GM18867 (cell line): Measurements from ENCODE around the gene ADD3.

Source experiments
- ATAC-seq: cut with Tn5 transposase; IDR thresholded peaks from one replicate; pipeline ENCODE4 v1.9.1; 2021; ENCODE audit warnings: mild to moderate bottlenecking, moderate library complexity; ENCODE audit not compliant: unreplicated experiment

ADD3 gene

GRCh38 chr10:110172155-110172554, 164.4 kb downstream of the ADD3 start:
- ATAC-seq, result no peak

- no peak for ATAC-seq
Observed at GRCh38 chr10:110174201-110174600, 166.4 kb downstream of the ADD3 start.

GRCh38 chr10:110174816-110175215, 167.0 kb downstream of the ADD3 start:
- ATAC-seq, result no peak

GRCh38 chr10:110175406-110175805, 167.6 kb downstream of the ADD3 start:
- ATAC-seq, result no peak

- ATAC-seq, result no peak
Observed at GRCh38 chr10:110176141-110177030, 168.6 kb downstream of the ADD3 start.

- ATAC-seq, result no peak
Observed at GRCh38 chr10:110179220-110179619, 171.4 kb downstream of the ADD3 start.

GRCh38 chr10:110181451-110181850, 173.7 kb downstream of the ADD3 start:
- no peak for ATAC-seq

- no peak for ATAC-seq
Observed at GRCh38 chr10:110181911-110182310, 174.1 kb downstream of the ADD3 start.

- ATAC-seq, result no peak
Observed at GRCh38 chr10:110184398-110184797, 176.6 kb downstream of the ADD3 start.
